Fibroblast of lung (primary cell): ENCODE results near the gene KRTCAP2. TPM values are rescaled to one million over a fixed set of nuclear protein-coding genes. Genes with fewer than 3 reads are reported as not detected.

Experiments used
- DNase-seq, 2 donors: peaks; one replicate each; pipeline versions ENCODE4 v3.0.0 to v3.0.0-alpha.2; 2010; ENCODE audit warnings: low read depth in 2 of 2
- H2AFZ ChIP-seq: 2 replicates; pipeline ENCODE4 v1.5.1; 2012; ENCODE audit warnings: low read length, control low read depth, inconsistent platforms
- H3K27ac ChIP-seq: 2 replicates; pipeline ENCODE4 v1.5.1; 2011; ENCODE audit warnings: low read length, control low read depth; ENCODE audit not compliant: insufficient read depth
- H3K27me3 ChIP-seq: 2 replicates; pipeline ENCODE4 v1.5.1; 2011; ENCODE audit warnings: mild to moderate bottlenecking, low read length; ENCODE audit not compliant: control insufficient read depth, insufficient read depth
- H3K36me3 ChIP-seq: 2 replicates; pipeline ENCODE4 v1.5.1; 2011; ENCODE audit warnings: low read length; ENCODE audit not compliant: control insufficient read depth, insufficient read depth
- H3K4me1 ChIP-seq: 2 replicates; pipeline ENCODE4 v1.5.1; 2011; ENCODE audit warnings: low read length; ENCODE audit not compliant: control insufficient read depth, insufficient read depth; ENCODE audit errors: extremely low read depth
- H3K4me2 ChIP-seq: 2 replicates; pipeline ENCODE4 v1.5.1; 2011; ENCODE audit warnings: low read length, control low read depth; ENCODE audit not compliant: insufficient read depth; ENCODE audit errors: extremely low read depth
- H3K4me3 ChIP-seq, 4 experiments: fragments of 200-600 bp in 1 of 4; sonication (generic) in 1 of 4; replicated peaks in 1 of 4; 2 replicates each; pipeline ENCODE4 v1.5.1; 2011 to 2016; ENCODE audit warnings: low read length in 4 of 4, low read depth in 3 of 4, mild to moderate bottlenecking in 3 of 4, control low read depth in 2 of 4, inconsistent platforms in 1 of 4, mixed read lengths in 1 of 4; ENCODE audit not compliant: insufficient read depth in 1 of 4; ENCODE audit errors: control extremely low read depth in 1 of 4
- H3K79me2 ChIP-seq: 2 replicates; pipeline ENCODE4 v1.5.1; 2012; ENCODE audit warnings: mild to moderate bottlenecking, low read length, inconsistent platforms; ENCODE audit not compliant: control insufficient read depth, insufficient read depth
- H3K9ac ChIP-seq: 2 replicates; pipeline ENCODE4 v1.5.1; 2011; ENCODE audit warnings: mild to moderate bottlenecking, low read length, control low read depth; ENCODE audit not compliant: insufficient read depth
- H3K9me3 ChIP-seq: 2 replicates; pipeline ENCODE4 v1.5.1; 2012; ENCODE audit warnings: low read depth, low read length; ENCODE audit not compliant: control insufficient read depth, insufficient read depth
- H4K20me1 ChIP-seq: 2 replicates; pipeline ENCODE4 v1.5.1; 2011; ENCODE audit warnings: low read length; ENCODE audit not compliant: control insufficient read depth, insufficient read depth; ENCODE audit errors: extremely low read depth
- CTCF ChIP-seq, 2 donors: IDR thresholded peaks in 1 of 2; conservative IDR thresholded peaks in 1 of 2; 1 replicate in 1 of 2; 2 replicates in 1 of 2; pipeline ENCODE4 v1.5.1; 2011 to 2012; ENCODE audit warnings: low read length in 2 of 2, control low read depth in 1 of 2, inconsistent platforms in 1 of 2, low read depth in 1 of 2, mild to moderate bottlenecking in 1 of 2
- EZH2 ChIP-seq: IDR thresholded peaks from 2 replicates; pipeline ENCODE4 v1.5.1; 2012; ENCODE audit warnings: low read length, control low read depth, mild to moderate bottlenecking; ENCODE audit errors: missing control alignments
- polyA plus RNA-seq, 2 donors: library from polyadenylated mRNA; depleted of rRNA in 1 of 2; stranded (reverse) in 1 of 2; unstranded in 1 of 2; fragments of >200 nt; gene quantifications; 2 replicates each; pipeline ENCODE4 v1.2.1, GENCODE V29; 2011 to 2012; ENCODE audit warnings: missing spikeins in 1 of 2
- total RNA-seq: library from RNA; depleted of rRNA; stranded (reverse); fragments of >200 nt; gene quantifications from 2 replicates; pipeline ENCODE4 v1.2.1, GENCODE V29; 2014

The KRTCAP2 gene
- total and polyA plus RNA-seq, 2 donors (not counting 1 experiment from before 2014, with no cell fraction given) = 123 to 125 TPM

DNA sequence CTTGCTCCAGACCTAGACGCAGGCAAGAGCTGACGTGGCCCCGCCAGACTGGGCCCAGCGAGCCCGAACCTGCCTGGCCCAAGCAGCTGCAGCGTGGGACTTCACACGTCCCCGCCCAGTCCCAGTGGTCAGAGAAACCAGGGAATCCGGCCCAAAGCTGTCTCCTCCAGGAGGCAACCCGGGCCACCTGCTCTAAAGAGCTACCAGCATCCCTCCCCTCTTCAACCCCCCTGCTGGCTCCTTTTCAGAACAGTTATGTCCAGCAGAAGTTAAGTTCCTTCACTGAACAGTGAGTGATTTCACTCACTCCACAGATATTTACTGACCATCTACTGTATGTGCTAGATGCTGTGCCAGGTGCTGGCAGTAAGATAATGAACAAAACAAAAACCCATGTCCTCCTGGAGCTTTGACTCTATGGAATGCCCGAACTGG lies 47.6 kb downstream of the KRTCAP2 start:
- DNase-seq = no peak
- no peak for TF ChIP-seq EZH2
- TF ChIP-seq CTCF (conservative IDR thresholded peaks at IDR 0.05 in 1 of 2, IDR thresholded peaks at IDR 0.05 in 1 of 2; ENCODE audit: low read depth in 1 of 2, low read length in 2 of 2) = no peak
- H3K36me3 ChIP-seq = no peaks in the 10 kb centered on the region
- no peaks in the 10 kb centered on the region for H3K9me3 ChIP-seq
- no peak overlapping the region for H3K27ac ChIP-seq
- H3K27me3 ChIP-seq = peaks cover 55% of the 10 kb centered on the region
- no peak overlapping the region for H3K4me2 ChIP-seq
- H4K20me1 ChIP-seq = no peaks in the 10 kb centered on the region
- H3K4me3 ChIP-seq = no peak overlapping the region
- no peaks in the 10 kb centered on the region for H3K79me2 ChIP-seq
- H3K4me1 ChIP-seq = peaks cover 2% of the 10 kb centered on the region
- H2AFZ ChIP-seq = no peak overlapping the region
- no peak overlapping the region for H3K9ac ChIP-seq

DNA sequence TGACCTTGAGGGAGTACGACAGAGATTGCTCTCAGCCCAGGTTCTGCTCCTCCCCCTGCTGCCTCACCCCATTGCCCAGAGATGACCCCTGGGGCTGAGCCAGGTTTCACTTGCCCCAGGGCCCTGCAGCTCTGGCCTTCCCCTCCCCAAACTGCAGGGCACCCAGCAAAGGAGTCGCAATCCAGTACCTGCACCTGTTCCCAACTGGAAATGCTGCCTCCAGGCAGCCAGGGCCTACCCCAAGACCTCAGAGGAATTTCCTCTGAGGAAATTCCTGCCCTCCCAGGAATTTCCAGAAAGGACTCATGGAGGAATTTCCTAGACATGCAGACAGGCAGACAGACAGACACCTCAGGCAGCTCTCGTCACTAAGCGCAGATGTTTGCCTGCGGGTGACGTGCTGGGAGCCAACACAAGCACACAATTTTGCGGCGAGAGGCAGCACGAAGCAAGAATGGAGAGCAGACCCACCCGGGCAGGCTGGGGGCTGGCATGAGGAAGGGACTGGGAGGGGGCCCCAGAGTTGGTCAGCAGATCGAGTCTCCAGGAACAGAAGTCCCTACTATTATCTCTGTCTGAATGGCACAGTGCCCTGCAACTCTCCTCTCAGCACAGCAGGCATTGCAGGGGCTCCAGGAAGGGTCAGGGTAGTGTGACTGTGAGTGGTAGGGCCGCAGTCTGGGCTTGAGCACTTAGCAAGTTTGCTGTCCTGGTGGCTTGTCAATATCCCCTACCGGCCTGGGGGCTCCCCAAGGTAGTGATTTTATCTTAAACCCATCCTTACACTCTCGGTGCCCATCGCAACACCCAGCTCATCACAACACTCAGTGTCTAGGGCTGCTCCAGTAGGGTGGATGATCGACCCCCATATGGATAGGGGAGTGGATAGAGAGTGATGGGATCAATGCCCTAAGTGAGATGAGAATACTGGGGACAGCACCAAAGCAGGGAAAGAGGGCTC lies 48.3 kb downstream of the KRTCAP2 start:
- peak in 1 of 2 donors; percentile 29 for DNase-seq
- no peaks in the 10 kb centered on the region for H3K79me2 ChIP-seq
- no peaks in the 10 kb centered on the region for H3K36me3 ChIP-seq
- H3K4me1 ChIP-seq = peaks cover 2% of the 10 kb centered on the region
- H4K20me1 ChIP-seq = no peaks in the 10 kb centered on the region
- no peak overlapping the region for H3K4me3 ChIP-seq
- no peak overlapping the region for H3K9ac ChIP-seq
- no peak overlapping the region for H3K4me2 ChIP-seq
- H2AFZ ChIP-seq = no peak overlapping the region
- no peaks in the 10 kb centered on the region for H3K9me3 ChIP-seq
- peaks cover 60% of the 10 kb centered on the region for H3K27me3 ChIP-seq
- H3K27ac ChIP-seq = no peak overlapping the region
- TF ChIP-seq CTCF (conservative IDR thresholded peaks at IDR 0.05 in 1 of 2, IDR thresholded peaks at IDR 0.05 in 1 of 2; ENCODE audit: low read depth in 1 of 2, low read length in 2 of 2) = no peak
- TF ChIP-seq EZH2 = no peak

DNA sequence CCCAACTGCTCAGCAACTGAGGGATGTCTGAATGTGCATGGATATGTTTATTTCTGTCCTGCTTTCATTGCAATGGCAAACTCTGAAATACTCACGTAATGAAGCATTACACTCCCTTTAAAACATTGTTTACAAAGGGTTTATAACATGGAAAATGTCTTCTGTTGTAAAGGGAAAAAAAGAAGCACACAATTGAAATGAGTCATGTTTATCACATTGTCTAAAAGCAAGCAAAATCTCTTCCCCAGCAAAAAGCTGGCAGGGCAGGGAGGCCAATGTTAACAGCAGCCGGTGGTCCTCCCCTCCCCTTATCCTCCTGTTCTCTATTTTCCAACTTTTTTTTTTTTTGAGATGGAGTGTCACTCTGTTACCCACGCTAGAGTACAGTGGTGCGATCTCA lies 49.3 kb downstream of the KRTCAP2 start:
- DNase-seq = no peak
- Histone ChIP-seq H3K4me3 (no peak overlapping the region), H3K4me2 (no peak overlapping the region), H3K27ac (no peak overlapping the region), H3K9ac (no peak overlapping the region), H3K9me3 (no peaks in the 10 kb centered on the region), H3K79me2 (no peaks in the 10 kb centered on the region), H3K27me3 (peaks cover 51% of the 10 kb centered on the region), H4K20me1 (no peaks in the 10 kb centered on the region), H3K4me1 (peaks cover 2% of the 10 kb centered on the region), H3K36me3 (no peaks in the 10 kb centered on the region), H2AFZ (no peak overlapping the region)
- no peak for TF ChIP-seq EZH2
- no peak for TF ChIP-seq CTCF (conservative IDR thresholded peaks at IDR 0.05 in 1 of 2, IDR thresholded peaks at IDR 0.05 in 1 of 2; ENCODE audit: low read depth in 1 of 2, low read length in 2 of 2)
